Progenitor cell of endocrine pancreas (in vitro differentiated cells): ENCODE data around the gene SRL. TPM values are rescaled to one million over a fixed set of nuclear protein-coding genes. Genes with fewer than 3 reads are reported as not detected.
"Not testable (repeated sequence)": the region's sequence is repeated elsewhere in the genome, so short reads cannot be mapped to it uniquely, and the experiment has no call there.

ENCODE experiments used
- DNase-seq: peaks from one replicate; pipeline ENCODE4 v3.0.0; 2021; ENCODE audit warnings: low spot score; ENCODE audit not compliant: unreplicated experiment
- H3K27ac Mint-ChIP-seq: 2 replicates; pipeline ENCODE4 v1.8.0; 2021; ENCODE audit warnings: mild to moderate bottlenecking, moderate library complexity, mixed read lengths
- H3K27me3 Mint-ChIP-seq: 2 replicates; pipeline ENCODE4 v1.8.0; 2021; ENCODE audit warnings: mixed read lengths
- H3K36me3 Mint-ChIP-seq: 2 replicates; pipeline ENCODE4 v1.8.0; 2022; ENCODE audit warnings: mixed read lengths; ENCODE audit not compliant: insufficient read depth
- H3K4me1 Mint-ChIP-seq: 2 replicates; pipeline ENCODE4 v1.8.0; 2021; ENCODE audit warnings: low read depth, mixed read lengths
- H3K4me3 Mint-ChIP-seq: 2 replicates; pipeline ENCODE4 v1.8.0; 2021; ENCODE audit warnings: low read depth, mild to moderate bottlenecking, moderate library complexity, mixed read lengths
- H3K9me3 Mint-ChIP-seq: 2 replicates; pipeline ENCODE4 v1.8.0; 2021; ENCODE audit warnings: low read depth, mixed read lengths
- CTCF ChIP-seq: fragments of 200-600 bp; sonication (generic); IDR thresholded peaks from one replicate; pipeline ENCODE4 v1.5.0; 2021; ENCODE audit warnings: antibody characterized with exemption, mild to moderate bottlenecking; ENCODE audit not compliant: unreplicated experiment
- total RNA-seq: library from RNA; stranded (reverse); gene quantifications from 2 replicates; pipeline ENCODE4 v1.2.1, GENCODE V29; 2021

The SRL gene
- total RNA-seq, 1 donor from 2014 or later = not detected

- no peaks in the 10 kb centered on the region for H3K9me3 Mint-ChIP-seq
- H3K27ac Mint-ChIP-seq = no peak overlapping the region
- H3K36me3 Mint-ChIP-seq = no peaks in the 10 kb centered on the region
- no peak for TF ChIP-seq CTCF
- peaks cover 2% of the 10 kb centered on the region for H3K4me1 Mint-ChIP-seq
- H3K27me3 Mint-ChIP-seq = peaks cover 15% of the 10 kb centered on the region
- DNase-seq = no peak
- no peak overlapping the region for H3K4me3 Mint-ChIP-seq
Observed at GRCh38 chr16:4214215-4214621, 27.7 kb downstream of the SRL start.

- no peaks in the 10 kb centered on the region for H3K9me3 Mint-ChIP-seq
- no peak overlapping the region for H3K4me3 Mint-ChIP-seq
- peaks cover 12% of the 10 kb centered on the region for H3K27me3 Mint-ChIP-seq
- no peak for TF ChIP-seq CTCF
- no peaks in the 10 kb centered on the region for H3K36me3 Mint-ChIP-seq
- no peak overlapping the region for H3K27ac Mint-ChIP-seq
- peaks cover 2% of the 10 kb centered on the region for H3K4me1 Mint-ChIP-seq
- no peak for DNase-seq
Observed at GRCh38 chr16:4213737-4214136, 28.1 kb downstream of the SRL start.

GRCh38 chr16:4212934-4213296 is 29.0 kb downstream of the SRL start:
- no peak overlapping the region for H3K27ac Mint-ChIP-seq
- H3K36me3 Mint-ChIP-seq = no peaks in the 10 kb centered on the region

GRCh38 chr16:4212211-4212933 is 29.5 kb downstream of the SRL start:
- Mint-ChIP-seq H3K4me3 (no peak overlapping the region), H3K9me3 (no peaks in the 10 kb centered on the region), H3K27ac (no peak overlapping the region), H3K36me3 (no peaks in the 10 kb centered on the region), H3K27me3 (peaks cover 22% of the 10 kb centered on the region), H3K4me1 (peaks cover under 1% of the 10 kb centered on the region)
- no peak for TF ChIP-seq CTCF
- no peak for DNase-seq

More at GRCh38 chr16:4212934-4213296, 29.0 kb downstream of the SRL start:
- Mint-ChIP-seq H3K4me1 (peaks cover 2% of the 10 kb centered on the region), H3K27me3 (peaks cover 20% of the 10 kb centered on the region), H3K9me3 (no peaks in the 10 kb centered on the region), H3K4me3 (no peak overlapping the region)
- no peak for DNase-seq
- no peak for TF ChIP-seq CTCF

- H3K4me3 Mint-ChIP-seq, H3K4me1 Mint-ChIP-seq, DNase-seq, H3K27ac Mint-ChIP-seq, H3K9me3 Mint-ChIP-seq, H3K36me3 Mint-ChIP-seq: not testable (repeated sequence)
- H3K27me3 Mint-ChIP-seq = peaks cover 26% of the 10 kb centered on the region
Observed at GRCh38 chr16:4211445-4212210, 30.3 kb downstream of the SRL start.
